ENCODE measurements around the gene TPT1.
"Not testable (repeated sequence)": the region's sequence is repeated elsewhere in the genome, so short reads cannot be mapped to it uniquely, and the experiment has no call there.

TPT1 gene

GRCh38 chr13:45299194-45299593 is 41.8 kb downstream of the TPT1 start:
- no peak for DNase-seq

GRCh38 chr13:45298550-45298949 is 42.4 kb downstream of the TPT1 start:
- not testable (repeated sequence) for DNase-seq

GRCh38 chr13:45298206-45298505 is 42.8 kb downstream of the TPT1 start:
- no peak for DNase-seq

- no peak for DNase-seq
Observed at GRCh38 chr13:45297456-45298205, 43.4 kb downstream of the TPT1 start.

- no peak for DNase-seq
Observed at GRCh38 chr13:45296259-45296658, 44.7 kb downstream of the TPT1 start.

- DNase-seq: no peak
Observed at GRCh38 chr13:45295536-45295935, 45.4 kb downstream of the TPT1 start.

GRCh38 chr13:45292176-45292575 is 48.8 kb downstream of the TPT1 start:
- DNase-seq: no peak

GRCh38 chr13:45289936-45290563 is 50.9 kb downstream of the TPT1 start:
- DNase-seq: no peak
